ENCODE data around the gene HK2.
"Not testable (repeated sequence)": the region's sequence is repeated elsewhere in the genome, so short reads cannot be mapped to it uniquely, and the experiment has no call there.

The HK2 gene

GRCh38 chr2:74834792-74835755, 1.1 kb downstream of the HK2 start:
- peak overlapping the region; percentile 89 for H3K4me3 ChIP-seq (ENCODE audit: low read depth, low read length)

- peak overlapping the region; percentile 69 for H3K4me3 ChIP-seq (ENCODE audit: low read depth, low read length)
These were observed 2.1 kb downstream of the HK2 start for GRCh38 chr2:74835831-74836674.

GRCh38 chr2:74836675-74837401, 2.9 kb downstream of the HK2 start:
- H3K4me3 ChIP-seq (ENCODE audit: low read depth, low read length) = peak overlapping the region; percentile 13

GRCh38 chr2:74841641-74842040, 7.7 kb downstream of the HK2 start:
- H3K4me3 ChIP-seq (ENCODE audit: low read depth, low read length) = no peak overlapping the region

GRCh38 chr2:74843433-74843832, 9.5 kb downstream of the HK2 start:
- H3K4me3 ChIP-seq (ENCODE audit: low read depth, low read length) = no peak overlapping the region

GRCh38 chr2:74843899-74844298, 10.0 kb downstream of the HK2 start:
- H3K4me3 ChIP-seq (ENCODE audit: low read depth, low read length) = no peak overlapping the region

- no peak overlapping the region for H3K4me3 ChIP-seq (ENCODE audit: low read depth, low read length)
These were observed 10.8 kb downstream of the HK2 start for GRCh38 chr2:74844752-74845151.

GRCh38 chr2:74845217-74845751, 11.4 kb downstream of the HK2 start:
- no peak overlapping the region for H3K4me3 ChIP-seq (ENCODE audit: low read depth, low read length)

GRCh38 chr2:74845991-74846390, 12.1 kb downstream of the HK2 start:
- H3K4me3 ChIP-seq (ENCODE audit: low read depth, low read length) = no peak overlapping the region

- H3K4me3 ChIP-seq (ENCODE audit: low read depth, low read length) = no peak overlapping the region
These were observed 12.6 kb downstream of the HK2 start for GRCh38 chr2:74846481-74846880.

- H3K4me3 ChIP-seq (ENCODE audit: low read depth, low read length) = no peak overlapping the region
These were observed 13.3 kb downstream of the HK2 start for GRCh38 chr2:74847070-74847858.

- H3K4me3 ChIP-seq (ENCODE audit: low read depth, low read length) = no peak overlapping the region
These were observed 15.4 kb downstream of the HK2 start for GRCh38 chr2:74849228-74849892.

GRCh38 chr2:74850496-74851190, 16.7 kb downstream of the HK2 start:
- H3K4me3 ChIP-seq (ENCODE audit: low read depth, low read length) = no peak overlapping the region

- H3K4me3 ChIP-seq (ENCODE audit: low read depth, low read length) = no peak overlapping the region
These were observed 17.3 kb downstream of the HK2 start for GRCh38 chr2:74851191-74851566.

GRCh38 chr2:74853360-74853759, 19.4 kb downstream of the HK2 start:
- not testable (repeated sequence) for H3K4me3 ChIP-seq (ENCODE audit: low read depth, low read length)

- no peak overlapping the region for H3K4me3 ChIP-seq (ENCODE audit: low read depth, low read length)
These were observed 20.5 kb downstream of the HK2 start for GRCh38 chr2:74854401-74854800.

GRCh38 chr2:74855114-74855707, 21.3 kb downstream of the HK2 start:
- not testable (repeated sequence) for H3K4me3 ChIP-seq (ENCODE audit: low read depth, low read length)

- H3K4me3 ChIP-seq (ENCODE audit: low read depth, low read length) = no peak overlapping the region
These were observed 22.2 kb downstream of the HK2 start for GRCh38 chr2:74856004-74856578.

All from iPS-11a (cell line).